Measurements from ENCODE around the gene PHRF1. TPM values are rescaled to one million over a fixed set of nuclear protein-coding genes. Genes with fewer than 3 reads are reported as not detected.

PHRF1 gene
- total and polyA plus RNA-seq, 9 of the 15 experiments (the other 6 are each of a cell fraction or from before 2014, with no cell fraction given) = 0.07 to 37.2 (median 7.7) TPM

- TF ChIP-seq, protein P1, sequence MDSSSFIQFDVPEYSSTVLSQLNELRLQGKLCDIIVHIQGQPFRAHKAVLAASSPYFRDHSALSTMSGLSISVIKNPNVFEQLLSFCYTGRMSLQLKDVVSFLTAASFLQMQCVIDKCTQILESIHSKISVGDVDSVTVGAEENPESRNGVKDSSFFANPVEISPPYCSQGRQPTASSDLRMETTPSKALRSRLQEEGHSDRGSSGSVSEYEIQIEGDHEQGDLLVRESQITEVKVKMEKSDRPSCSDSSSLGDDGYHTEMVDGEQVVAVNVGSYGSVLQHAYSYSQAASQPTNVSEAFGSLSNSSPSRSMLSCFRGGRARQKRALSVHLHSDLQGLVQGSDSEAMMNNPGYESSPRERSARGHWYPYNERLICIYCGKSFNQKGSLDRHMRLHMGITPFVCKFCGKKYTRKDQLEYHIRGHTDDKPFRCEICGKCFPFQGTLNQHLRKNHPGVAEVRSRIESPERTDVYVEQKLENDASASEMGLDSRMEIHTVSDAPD (CRISPR knock-in tag; IDR thresholded peaks at IDR 0.05) = no peak
- no peak for TF ChIP-seq ZFPM2 (CRISPR knock-in tag; IDR thresholded peaks at IDR 0.05)
- TF ChIP-seq, protein P2, sequence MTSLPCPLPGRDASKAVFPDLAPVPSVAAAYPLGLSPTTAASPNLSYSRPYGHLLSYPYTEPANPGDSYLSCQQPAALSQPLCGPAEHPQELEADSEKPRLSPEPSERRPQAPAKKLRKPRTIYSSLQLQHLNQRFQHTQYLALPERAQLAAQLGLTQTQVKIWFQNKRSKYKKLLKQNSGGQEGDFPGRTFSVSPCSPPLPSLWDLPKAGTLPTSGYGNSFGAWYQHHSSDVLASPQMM (CRISPR knock-in tag; IDR thresholded peaks at IDR 0.05) = no peak
- no peak for TF ChIP-seq MCM3 (IDR thresholded peaks at IDR 0.05)
- TF ChIP-seq, protein P3, sequence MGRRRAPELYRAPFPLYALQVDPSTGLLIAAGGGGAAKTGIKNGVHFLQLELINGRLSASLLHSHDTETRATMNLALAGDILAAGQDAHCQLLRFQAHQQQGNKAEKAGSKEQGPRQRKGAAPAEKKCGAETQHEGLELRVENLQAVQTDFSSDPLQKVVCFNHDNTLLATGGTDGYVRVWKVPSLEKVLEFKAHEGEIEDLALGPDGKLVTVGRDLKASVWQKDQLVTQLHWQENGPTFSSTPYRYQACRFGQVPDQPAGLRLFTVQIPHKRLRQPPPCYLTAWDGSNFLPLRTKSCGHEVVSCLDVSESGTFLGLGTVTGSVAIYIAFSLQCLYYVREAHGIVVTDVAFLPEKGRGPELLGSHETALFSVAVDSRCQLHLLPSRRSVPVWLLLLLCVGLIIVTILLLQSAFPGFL (CRISPR knock-in tag; IDR thresholded peaks at IDR 0.05) = 0 out of 2 replicates have a peak, but pooled peaks have one; percentile 55
- no peak for TF ChIP-seq TSC22D4 (tag; IDR thresholded peaks at IDR 0.05)
- no peak for TF ChIP-seq SP1 (CRISPR knock-in tag; IDR thresholded peaks at IDR 0.05)
- no peak for TF ChIP-seq ZNF354B (CRISPR knock-in tag; IDR thresholded peaks at IDR 0.05)
- no peak for TF ChIP-seq MYC (IDR thresholded peaks at IDR 0.05; ENCODE audit: low read depth, low read length)
- no peak for TF ChIP-seq MYC (CRISPR knock-in tag; IDR thresholded peaks at IDR 0.05; ENCODE audit: borderline replicate concordance, low read depth)
- TF ChIP-seq, protein P4, sequence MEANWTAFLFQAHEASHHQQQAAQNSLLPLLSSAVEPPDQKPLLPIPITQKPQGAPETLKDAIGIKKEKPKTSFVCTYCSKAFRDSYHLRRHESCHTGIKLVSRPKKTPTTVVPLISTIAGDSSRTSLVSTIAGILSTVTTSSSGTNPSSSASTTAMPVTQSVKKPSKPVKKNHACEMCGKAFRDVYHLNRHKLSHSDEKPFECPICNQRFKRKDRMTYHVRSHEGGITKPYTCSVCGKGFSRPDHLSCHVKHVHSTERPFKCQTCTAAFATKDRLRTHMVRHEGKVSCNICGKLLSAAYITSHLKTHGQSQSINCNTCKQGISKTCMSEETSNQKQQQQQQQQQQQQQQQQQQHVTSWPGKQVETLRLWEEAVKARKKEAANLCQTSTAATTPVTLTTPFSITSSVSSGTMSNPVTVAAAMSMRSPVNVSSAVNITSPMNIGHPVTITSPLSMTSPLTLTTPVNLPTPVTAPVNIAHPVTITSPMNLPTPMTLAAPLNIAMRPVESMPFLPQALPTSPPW (CRISPR knock-in tag; IDR thresholded peaks at IDR 0.05) = no peak
- TF ChIP-seq BRF1 (IDR thresholded peaks at IDR 0.05; ENCODE audit: borderline replicate concordance, extremely low read depth, insufficient read length) = no peak
- TF ChIP-seq GTF3C2 (IDR thresholded peaks at IDR 0.05; ENCODE audit: borderline replicate concordance, extremely low read depth, insufficient read length) = no peak
- TF ChIP-seq SMAD4 (CRISPR knock-in tag; conservative IDR thresholded peaks at IDR 0.05) = no peak
- TF ChIP-seq FOXK1 (CRISPR knock-in tag; IDR thresholded peaks at IDR 0.05; ENCODE audit: borderline replicate concordance) = no peak
- TF ChIP-seq EP400 (IDR thresholded peaks at IDR 0.05) = no peak
- TF ChIP-seq CAMTA2 (CRISPR knock-in tag; conservative IDR thresholded peaks at IDR 0.05) = no peak
- peak; percentile 65 for TF ChIP-seq USF1 (CRISPR knock-in tag; IDR thresholded peaks at IDR 0.05)
- no peak for TF ChIP-seq ZSCAN32 (CRISPR knock-in tag; IDR thresholded peaks at IDR 0.05)
- no peak for TF ChIP-seq NEUROD1 (IDR thresholded peaks at IDR 0.05; ENCODE audit: borderline replicate concordance, low read depth, low read length, partially characterized antibody)
Observed at GRCh38 chr11:579830-580601, 3.7 kb downstream of the PHRF1 start (continued).

All from K562 (cell line).